Glutamatergic neuron (in vitro differentiated cells): ENCODE results near the gene NUSAP1. TPM values are rescaled to one million over a fixed set of nuclear protein-coding genes. Genes with fewer than 3 reads are reported as not detected.
"Not testable (repeated sequence)": the region's sequence is repeated elsewhere in the genome, so short reads cannot be mapped to it uniquely, and the experiment has no call there.

Source experiments
- DNase-seq: peaks from one replicate; pipeline ENCODE4 v3.0.0; 2022
- H3K27ac Mint-ChIP-seq: one replicate; pipeline ENCODE4 v1.8.0; 2020; ENCODE audit warnings: mild to moderate bottlenecking, mixed read lengths, inconsistent platforms; ENCODE audit not compliant: unreplicated experiment
- H3K27me3 Mint-ChIP-seq: one replicate; pipeline ENCODE4 v1.8.0; 2020; ENCODE audit warnings: mild to moderate bottlenecking, moderate library complexity, mixed read lengths, inconsistent platforms; ENCODE audit not compliant: unreplicated experiment
- H3K36me3 Mint-ChIP-seq: one replicate; pipeline ENCODE4 v1.8.0; 2020; ENCODE audit warnings: mild to moderate bottlenecking, mixed read lengths, inconsistent platforms; ENCODE audit not compliant: unreplicated experiment
- H3K4me1 Mint-ChIP-seq: one replicate; pipeline ENCODE4 v1.8.0; 2020; ENCODE audit warnings: mild to moderate bottlenecking, low read depth, mixed read lengths, inconsistent platforms; ENCODE audit not compliant: unreplicated experiment
- H3K4me3 Mint-ChIP-seq: one replicate; pipeline ENCODE4 v1.8.0; 2020; ENCODE audit warnings: mild to moderate bottlenecking, mixed read lengths, inconsistent platforms; ENCODE audit not compliant: unreplicated experiment
- H3K9me3 Mint-ChIP-seq: one replicate; pipeline ENCODE4 v1.8.0; 2020; ENCODE audit warnings: mild to moderate bottlenecking, moderate library complexity, mixed read lengths, inconsistent platforms; ENCODE audit not compliant: unreplicated experiment
- total RNA-seq: library from RNA; stranded (reverse); fragmentation: NEBNext Ultra II Directional; extraction: Animal tissue kit (Norgen Biotek cat#: 25700); gene quantifications from one replicate; pipeline ENCODE4 v1.2.1, GENCODE V29; 2021; ENCODE audit not compliant: unreplicated experiment
- TF ChIP-seq, protein P1 (sequence below): fragments of 200-600 bp; sonication (generic); IDR thresholded peaks from one replicate; pipeline ENCODE4 v1.5.0; 2021; ENCODE audit not compliant: partially characterized antibody, unreplicated experiment

NUSAP1 gene
- total RNA-seq, 1 donor from 2014 or later, result 19.3 TPM

DNA sequence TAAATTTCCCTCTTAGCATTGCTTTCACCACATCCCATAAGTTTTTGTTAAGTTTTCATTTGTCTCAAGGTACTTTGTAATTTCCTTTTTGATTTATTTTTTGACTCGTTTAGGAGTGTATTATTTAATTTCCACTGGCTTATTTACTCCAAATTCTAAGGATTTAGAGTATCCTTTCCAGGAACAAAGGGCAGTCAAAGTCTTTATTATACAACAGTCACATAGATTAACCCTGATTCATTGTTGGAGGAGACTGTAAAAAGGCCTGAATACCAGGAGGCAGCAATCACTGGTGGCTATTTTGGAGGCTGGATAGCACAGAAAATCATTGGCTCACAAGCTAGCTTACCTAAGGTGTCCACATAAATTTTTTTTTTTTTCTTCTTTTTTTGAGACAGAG is 40.2 kb upstream of the NUSAP1 start:
- Mint-ChIP-seq H3K27ac (no peak overlapping the region), H3K27me3 (peaks cover 2% of the 10 kb centered on the region), H3K4me3 (no peak overlapping the region), H3K36me3 (no peaks in the 10 kb centered on the region), H3K9me3 (no peaks in the 10 kb centered on the region), H3K4me1 (no peaks in the 10 kb centered on the region)
- TF ChIP-seq, protein P1, sequence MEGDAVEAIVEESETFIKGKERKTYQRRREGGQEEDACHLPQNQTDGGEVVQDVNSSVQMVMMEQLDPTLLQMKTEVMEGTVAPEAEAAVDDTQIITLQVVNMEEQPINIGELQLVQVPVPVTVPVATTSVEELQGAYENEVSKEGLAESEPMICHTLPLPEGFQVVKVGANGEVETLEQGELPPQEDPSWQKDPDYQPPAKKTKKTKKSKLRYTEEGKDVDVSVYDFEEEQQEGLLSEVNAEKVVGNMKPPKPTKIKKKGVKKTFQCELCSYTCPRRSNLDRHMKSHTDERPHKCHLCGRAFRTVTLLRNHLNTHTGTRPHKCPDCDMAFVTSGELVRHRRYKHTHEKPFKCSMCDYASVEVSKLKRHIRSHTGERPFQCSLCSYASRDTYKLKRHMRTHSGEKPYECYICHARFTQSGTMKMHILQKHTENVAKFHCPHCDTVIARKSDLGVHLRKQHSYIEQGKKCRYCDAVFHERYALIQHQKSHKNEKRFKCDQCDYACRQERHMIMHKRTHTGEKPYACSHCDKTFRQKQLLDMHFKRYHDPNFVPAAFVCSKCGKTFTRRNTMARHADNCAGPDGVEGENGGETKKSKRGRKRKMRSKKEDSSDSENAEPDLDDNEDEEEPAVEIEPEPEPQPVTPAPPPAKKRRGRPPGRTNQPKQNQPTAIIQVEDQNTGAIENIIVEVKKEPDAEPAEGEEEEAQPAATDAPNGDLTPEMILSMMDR, result no peak
- DNase-seq, result no peak

DNA sequence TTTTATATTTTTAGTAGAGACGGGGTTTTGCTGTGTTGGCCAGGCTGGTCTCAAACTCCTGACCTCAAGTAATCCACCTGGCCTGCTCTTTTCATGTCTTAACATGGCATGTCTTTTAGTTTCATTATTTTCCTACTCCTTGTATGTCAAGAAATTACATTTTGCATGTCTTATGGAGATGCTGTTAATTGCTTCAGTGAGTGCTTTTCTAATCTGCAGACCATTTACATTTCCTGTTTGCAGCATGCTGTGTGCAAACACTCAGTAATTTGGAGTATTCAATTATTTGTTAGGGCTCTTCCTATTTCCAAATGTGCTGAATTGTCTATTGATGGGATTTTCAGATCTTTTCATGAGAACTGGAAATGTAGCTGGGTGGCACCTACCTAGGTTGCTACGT is 31.5 kb upstream of the NUSAP1 start:
- not testable (repeated sequence) for H3K27me3 Mint-ChIP-seq, H3K9me3 Mint-ChIP-seq, H3K27ac Mint-ChIP-seq, H3K4me3 Mint-ChIP-seq, H3K36me3 Mint-ChIP-seq, DNase-seq, H3K4me1 Mint-ChIP-seq

DNA sequence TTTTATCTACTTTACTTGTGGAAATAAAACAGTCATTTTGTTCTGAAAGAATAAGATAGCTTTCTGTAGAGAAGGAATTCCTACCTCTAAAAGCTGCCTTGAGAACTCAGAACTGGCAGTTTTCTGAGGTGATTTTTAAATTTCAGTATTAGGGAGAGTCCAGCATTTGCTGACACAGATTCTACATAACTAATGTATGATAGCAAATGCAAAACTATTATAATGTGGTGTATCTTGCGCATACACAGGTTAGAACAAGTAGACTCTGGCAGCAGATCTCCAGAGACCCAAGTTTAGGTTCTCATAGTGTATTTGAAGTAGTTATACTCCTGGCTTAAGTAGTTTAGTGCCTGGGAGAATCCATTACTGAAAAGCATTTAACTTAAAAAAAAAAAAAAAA is 31.1 kb upstream of the NUSAP1 start:
- TF ChIP-seq, protein P1, result no peak
- H3K27ac Mint-ChIP-seq, result no peak overlapping the region
- H3K4me1 Mint-ChIP-seq, result peaks cover 3% of the 10 kb centered on the region
- H3K9me3 Mint-ChIP-seq, result no peaks in the 10 kb centered on the region
- no peak for DNase-seq
- H3K4me3 Mint-ChIP-seq, result no peak overlapping the region
- H3K27me3 Mint-ChIP-seq, result no peaks in the 10 kb centered on the region
- H3K36me3 Mint-ChIP-seq, result no peaks in the 10 kb centered on the region

DNA sequence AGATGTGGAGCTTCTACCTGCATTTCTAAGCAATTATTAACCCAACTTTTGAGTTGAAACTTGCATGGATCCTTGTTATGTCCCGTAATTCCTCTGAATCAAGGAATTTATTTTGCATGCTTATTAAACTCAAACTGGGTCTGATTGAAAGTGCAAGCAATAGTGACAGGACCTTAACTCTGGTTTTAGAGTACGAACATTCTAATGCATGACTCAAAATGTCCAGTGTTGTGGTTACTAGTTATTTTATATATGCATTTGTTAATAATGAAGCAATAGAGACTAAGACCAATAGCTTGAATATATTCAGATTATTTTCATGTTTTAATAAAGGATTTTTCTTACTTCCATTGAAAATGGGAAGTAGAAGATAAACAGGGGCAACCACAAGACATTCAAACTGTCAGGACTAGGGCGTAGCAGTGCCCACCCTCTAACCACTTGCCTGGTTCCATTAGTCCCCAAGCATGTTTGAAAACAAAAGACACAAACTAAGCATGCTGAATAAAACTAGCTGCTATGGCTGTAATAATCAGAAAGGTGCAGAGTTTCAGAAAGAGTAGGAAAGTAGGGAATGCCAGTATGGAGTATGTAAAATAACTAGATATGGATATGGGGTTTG is 28.4 kb upstream of the NUSAP1 start:
- Mint-ChIP-seq H3K9me3 (no peaks in the 10 kb centered on the region), H3K36me3 (no peaks in the 10 kb centered on the region), H3K27ac (no peak overlapping the region), H3K4me1 (peaks cover 3% of the 10 kb centered on the region), H3K4me3 (no peak overlapping the region), H3K27me3 (no peaks in the 10 kb centered on the region)
- TF ChIP-seq, protein P1, result no peak
- DNase-seq, result no peak

DNA sequence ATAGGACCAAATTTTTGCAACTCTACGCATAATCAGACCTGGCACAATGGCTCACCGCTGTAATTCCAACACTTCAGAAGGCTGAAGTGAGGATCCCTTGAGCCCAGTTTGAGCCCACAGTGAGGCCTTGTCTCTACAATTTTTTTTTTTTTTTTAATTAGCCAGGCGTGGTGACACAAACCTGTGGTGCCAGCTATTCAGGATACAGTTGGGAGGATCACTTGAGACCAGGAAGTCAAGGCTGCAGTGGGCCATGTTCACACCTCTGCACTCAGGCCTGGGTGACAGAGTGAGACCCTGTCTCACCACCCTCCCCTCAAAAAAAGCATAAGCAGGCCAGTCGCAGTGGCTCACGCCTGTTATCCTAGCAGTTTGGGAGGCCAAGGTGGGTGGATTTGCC is 25.0 kb upstream of the NUSAP1 start:
- peaks cover 3% of the 10 kb centered on the region for H3K4me1 Mint-ChIP-seq

More for the DNA sequence above, 25.0 kb upstream of the NUSAP1 start:
- Mint-ChIP-seq H3K4me3 (no peak overlapping the region), H3K9me3 (peaks cover 2% of the 10 kb centered on the region), H3K27ac (no peak overlapping the region), H3K27me3 (no peaks in the 10 kb centered on the region), H3K36me3 (no peaks in the 10 kb centered on the region)
- TF ChIP-seq, protein P1, result no peak
- no peak for DNase-seq
